ENCODE measurements around the gene E2F4.

The E2F4 gene

GRCh38 chr16:67192781-67193361, 916 bp downstream of the E2F4 start:
- DNase-seq = no peak

DNA sequence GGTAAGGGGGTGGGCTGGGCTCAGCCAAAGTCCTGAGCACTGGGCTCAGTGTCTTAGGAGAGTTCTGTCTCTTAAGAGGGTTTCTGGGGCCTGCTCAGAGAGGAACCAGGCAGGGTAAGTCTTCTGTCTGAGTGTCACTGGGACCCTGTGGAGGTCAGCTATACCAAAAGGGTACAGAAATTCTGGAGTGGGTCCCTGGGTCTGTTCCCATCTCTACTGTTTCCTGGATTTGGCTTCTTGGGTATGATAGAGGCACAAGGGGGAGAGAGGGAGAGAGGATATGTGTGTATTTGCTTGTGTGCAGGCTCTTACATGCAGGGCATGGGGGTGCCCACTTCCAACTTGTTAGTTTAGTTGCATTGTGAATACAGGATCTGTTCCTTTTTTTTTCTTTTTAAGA, 1.6 kb downstream of the E2F4 start:
- DNase-seq = no peak

GRCh38 chr16:67194260-67194659, 2.3 kb downstream of the E2F4 start:
- no peak for DNase-seq

- no peak for DNase-seq
These were observed 3.7 kb downstream of the E2F4 start for GRCh38 chr16:67195676-67196075.

DNA sequence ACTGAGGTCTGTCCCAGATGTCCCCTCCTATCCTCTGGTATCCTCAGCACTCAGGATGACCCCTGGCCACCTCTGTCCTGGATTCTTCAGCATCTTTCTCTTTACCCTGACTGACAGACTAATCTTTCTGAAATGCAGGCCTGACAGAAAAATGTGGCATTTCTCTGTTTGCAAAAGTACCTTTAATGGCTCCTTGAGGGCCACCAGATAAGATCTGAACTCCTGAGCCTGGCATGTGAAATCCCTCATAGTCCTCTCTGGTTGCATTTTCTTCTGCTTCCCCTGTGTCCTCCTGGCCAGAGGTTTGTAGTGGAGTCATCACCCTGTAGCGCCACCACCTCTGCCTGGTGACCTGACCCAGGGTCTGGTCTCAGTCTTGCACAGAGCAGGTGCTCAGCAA, 4.9 kb downstream of the E2F4 start:
- DNase-seq = no peak

GRCh38 chr16:67197704-67198103, 5.7 kb downstream of the E2F4 start:
- no peak for DNase-seq

DNA sequence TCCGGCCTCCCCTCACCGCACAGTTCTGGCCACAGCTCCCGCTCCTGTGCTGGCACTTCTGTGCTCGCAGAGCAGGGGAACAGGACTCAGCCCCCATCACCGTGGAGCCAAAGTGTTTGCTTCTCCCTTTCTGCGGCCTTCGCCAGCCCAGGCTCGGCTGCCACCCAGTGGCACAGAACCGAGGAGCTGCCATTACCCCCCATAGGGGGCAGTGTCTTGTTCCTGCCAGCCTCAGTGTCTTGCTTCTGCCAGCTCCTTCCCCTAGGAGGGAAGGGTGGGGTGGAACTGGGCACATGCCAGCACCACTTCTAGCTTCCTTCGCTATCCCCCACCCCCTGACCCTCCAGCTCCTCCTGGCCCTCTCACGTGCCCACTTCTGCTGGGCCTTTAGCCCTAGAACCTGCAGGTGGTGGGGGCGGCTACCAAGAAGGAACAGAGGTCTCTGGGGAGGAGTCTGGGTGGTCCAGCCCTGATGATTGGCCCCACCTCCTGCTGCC, 6.3 kb downstream of the E2F4 start:
- peak in 1 of 2 experiments; percentile 57 for DNase-seq

DNA sequence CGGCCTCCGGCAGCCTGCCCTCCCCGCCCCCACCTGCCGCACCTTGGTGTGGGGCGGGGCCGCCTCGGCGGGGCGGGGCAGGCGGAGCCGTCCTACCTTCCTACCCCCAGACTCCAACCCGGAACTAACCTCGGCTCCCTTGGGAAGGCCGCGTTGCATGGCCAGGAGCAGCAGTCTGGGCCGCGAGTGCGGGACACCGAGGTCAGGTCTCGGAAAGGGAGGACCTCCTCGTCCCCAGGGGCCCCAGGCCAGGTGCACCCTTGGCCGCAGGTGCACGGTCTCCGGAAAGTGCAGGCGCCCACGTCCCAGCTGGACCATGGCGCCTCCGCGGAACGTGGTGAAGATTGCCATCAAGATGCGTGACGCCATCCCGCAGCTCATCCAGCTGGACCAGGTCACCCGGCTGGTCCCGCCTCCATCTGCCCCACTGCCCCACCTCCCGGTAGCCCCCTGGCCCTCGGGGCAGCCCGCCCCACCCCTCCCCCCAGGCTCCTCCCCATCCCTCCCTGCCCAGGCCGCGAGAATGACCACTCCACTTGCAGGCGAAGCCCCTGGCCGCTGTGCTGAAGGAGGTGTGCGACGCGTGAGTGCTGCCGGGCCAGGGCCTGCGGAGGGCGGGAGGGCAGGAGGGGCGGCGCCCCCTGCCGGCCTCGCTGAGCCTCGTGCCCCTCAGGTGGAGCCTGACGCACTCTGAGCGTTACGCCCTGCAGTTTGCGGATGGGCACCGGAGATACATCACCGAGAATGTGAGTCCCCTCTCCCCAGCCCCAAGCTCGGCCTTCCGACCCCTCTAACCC, 7.3 kb downstream of the E2F4 start, which contains the start of gene ELMO3:
Gene ELMO3 (plus strand): TSS at position 121 of the 797 bp plus-strand sequence. CDS start 196 bp downstream, at position 317.
- DNase-seq = no peak

DNA sequence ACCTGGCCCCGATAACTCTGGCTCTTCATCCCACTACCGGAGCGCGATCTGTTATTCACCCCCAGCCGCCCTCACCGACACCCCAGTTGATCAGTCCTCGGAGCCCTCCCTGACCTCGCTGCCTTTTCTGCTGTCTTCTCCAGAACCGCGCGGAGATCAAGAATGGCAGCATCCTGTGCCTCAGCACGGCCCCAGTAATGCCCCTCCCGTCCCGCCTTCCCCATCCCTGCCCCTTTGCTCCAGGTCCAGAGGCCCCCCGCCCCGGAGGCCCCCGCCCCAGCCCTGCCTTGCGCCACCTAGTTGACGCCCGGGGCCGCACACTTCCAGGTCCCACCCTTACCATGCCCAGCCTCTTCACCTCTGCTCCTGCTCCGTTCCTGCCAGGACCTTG, 7.8 kb downstream of the E2F4 start:
- DNase-seq = no peak

- no peak for DNase-seq
These were observed 8.5 kb downstream of the E2F4 start for GRCh38 chr16:67200491-67200890.

DNA sequence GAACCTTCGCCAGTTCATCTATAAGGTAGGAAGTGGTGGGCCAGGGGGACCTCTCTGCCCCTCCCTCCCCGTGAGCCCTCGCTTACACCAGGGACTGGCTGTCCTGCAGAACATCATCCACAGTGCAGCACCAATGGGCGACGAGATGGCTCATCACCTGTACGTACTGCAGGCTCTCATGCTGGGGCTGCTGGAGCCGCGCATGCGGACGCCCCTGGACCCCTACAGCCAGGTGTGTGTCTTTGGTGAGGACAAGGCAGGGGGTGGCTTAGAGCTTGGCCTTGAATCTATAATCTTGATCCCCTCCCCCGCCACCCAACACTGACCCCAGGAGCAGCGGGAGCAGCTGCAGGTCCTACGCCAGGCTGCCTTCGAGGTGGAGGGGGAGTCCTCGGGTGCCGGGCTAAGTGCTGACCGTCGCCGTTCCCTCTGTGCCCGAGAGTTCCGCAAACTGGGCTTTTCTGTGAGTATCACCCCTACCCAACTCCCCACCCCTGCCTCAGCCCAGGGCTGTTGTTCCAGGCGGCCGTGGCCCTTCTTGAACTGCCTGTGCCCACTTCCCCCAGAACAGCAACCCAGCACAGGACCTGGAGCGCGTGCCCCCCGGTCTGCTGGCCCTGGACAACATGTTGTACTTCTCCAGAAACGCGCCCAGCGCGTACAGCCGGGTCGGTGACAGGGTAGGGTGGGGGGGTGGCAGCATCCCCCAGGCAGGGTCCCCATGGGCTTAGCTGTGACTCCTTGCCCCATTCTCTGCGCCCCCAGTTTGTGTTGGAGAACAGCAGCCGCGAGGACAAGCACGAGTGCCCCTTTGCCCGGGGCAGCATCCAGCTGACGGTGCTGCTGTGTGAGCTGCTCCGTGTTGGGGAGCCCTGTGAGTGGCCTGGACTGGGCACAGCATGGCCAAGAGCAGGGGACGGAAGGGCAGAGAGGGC, 9.7 kb downstream of the E2F4 start:
- no peak for DNase-seq

GRCh38 chr16:67202426-67202825, 10.5 kb downstream of the E2F4 start:
- DNase-seq = no peak

DNA sequence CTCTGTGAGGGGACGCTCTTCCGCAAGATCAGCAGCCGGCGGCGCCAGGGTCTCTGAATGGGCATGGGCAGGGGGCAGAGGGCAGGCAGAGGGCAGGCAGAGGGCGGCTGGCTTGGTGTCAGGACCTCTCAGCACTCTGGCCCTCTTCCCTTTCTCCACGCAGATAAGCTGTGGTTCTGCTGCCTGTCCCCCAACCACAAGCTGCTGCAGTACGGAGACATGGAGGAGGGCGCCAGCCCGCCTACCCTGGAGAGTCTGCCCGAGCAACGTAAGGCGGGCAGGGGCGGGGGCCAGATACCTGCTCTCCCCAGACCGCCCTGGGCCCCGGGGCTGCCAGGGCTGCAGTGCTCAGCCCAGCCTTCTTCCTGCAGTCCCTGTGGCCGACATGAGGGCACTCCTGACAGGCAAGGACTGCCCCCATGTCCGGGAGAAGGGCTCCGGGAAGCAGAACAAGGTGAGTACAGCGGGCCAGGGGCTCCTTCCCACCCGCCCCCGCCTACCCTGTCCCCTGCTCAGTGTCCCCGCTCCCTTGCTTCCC, 11.1 kb downstream of the E2F4 start:
- no peak for DNase-seq

DNA sequence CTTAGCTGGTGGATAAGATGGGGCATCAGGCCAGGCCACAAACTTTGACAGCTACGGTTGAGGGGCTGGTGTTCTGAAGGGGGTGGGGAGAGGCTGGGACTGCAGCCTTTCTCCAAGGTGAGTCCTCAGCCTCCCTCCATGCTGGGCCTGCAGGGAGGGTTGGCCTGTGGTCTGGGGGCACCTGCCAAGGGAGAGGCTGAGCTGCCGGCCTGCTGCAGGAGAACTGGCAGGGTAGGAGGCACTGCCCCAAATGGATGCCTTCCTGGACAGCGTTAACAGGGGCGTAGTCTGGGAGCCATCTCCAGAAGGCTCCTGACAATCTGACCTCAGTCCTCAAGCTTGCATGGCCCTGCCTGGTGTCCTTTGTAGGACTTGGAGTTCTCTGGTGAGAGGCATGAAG, 12.1 kb downstream of the E2F4 start:
- no peak for DNase-seq

GRCh38 chr16:67206129-67206837, 14.3 kb downstream of the E2F4 start:
- DNase-seq = no peak

DNA sequence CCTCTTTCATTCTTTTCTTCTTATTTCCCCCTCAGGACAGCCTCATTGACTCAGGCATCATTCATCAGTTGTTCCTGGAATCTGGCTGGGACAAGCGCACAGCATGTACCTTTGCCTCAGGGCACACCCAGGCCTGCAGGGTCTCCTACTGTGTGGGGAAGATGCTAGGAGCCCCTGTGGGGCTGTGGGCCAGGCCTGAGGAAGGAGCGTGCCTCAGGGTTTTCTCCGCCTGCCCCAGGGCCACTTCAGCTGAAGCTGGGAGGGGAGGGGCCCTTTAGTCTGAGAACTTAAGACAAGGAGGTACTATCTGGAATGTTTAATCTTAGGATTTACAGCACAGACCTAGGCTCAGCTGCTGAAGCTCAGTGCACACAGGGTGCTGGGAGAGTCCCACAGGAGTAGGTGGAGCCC, 14.9 kb downstream of the E2F4 start:
- no peak for DNase-seq

GRCh38 chr16:67207249-67208091, 15.5 kb downstream of the E2F4 start:
- DNase-seq = no peak

DNA sequence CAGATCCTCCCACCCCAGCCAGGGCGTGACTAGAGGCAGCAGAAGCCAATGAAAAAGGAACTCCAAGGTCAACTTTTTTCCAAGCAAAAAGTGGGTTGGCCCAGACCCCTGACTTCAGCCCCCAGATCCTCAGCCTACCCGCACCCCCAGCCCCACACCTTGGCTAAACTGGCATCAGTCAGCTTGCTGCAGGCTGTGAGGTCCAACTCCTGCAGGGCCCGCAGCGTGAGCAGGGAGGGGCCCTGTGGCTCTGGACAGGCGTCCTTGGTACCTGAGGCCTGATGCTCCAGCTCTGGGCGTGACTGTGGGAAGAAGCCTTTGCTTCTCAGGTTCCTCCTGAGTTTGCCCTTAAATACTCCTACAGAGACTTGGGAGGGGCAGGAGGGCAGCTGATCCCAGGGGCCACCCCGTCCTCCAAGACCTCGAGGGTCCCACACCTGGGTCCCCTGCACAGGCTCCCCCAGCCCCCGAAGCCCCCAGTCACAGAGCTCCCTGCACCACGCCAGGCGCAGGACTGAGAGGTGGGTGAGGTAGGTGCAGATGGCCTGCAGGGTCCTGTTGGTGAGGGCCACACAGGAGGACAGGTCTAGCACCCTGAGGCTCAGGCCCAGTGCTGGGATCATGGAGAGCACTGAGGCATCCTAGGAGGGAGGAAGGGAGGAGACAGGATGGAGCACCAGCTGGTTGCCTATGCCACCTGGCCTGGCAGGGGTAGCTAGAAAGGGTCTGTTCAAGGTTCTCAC, 16.4 kb downstream of the E2F4 start:
- no peak for DNase-seq

- DNase-seq = no peak
These were observed 17.6 kb downstream of the E2F4 start for GRCh38 chr16:67209565-67209964.

DNA sequence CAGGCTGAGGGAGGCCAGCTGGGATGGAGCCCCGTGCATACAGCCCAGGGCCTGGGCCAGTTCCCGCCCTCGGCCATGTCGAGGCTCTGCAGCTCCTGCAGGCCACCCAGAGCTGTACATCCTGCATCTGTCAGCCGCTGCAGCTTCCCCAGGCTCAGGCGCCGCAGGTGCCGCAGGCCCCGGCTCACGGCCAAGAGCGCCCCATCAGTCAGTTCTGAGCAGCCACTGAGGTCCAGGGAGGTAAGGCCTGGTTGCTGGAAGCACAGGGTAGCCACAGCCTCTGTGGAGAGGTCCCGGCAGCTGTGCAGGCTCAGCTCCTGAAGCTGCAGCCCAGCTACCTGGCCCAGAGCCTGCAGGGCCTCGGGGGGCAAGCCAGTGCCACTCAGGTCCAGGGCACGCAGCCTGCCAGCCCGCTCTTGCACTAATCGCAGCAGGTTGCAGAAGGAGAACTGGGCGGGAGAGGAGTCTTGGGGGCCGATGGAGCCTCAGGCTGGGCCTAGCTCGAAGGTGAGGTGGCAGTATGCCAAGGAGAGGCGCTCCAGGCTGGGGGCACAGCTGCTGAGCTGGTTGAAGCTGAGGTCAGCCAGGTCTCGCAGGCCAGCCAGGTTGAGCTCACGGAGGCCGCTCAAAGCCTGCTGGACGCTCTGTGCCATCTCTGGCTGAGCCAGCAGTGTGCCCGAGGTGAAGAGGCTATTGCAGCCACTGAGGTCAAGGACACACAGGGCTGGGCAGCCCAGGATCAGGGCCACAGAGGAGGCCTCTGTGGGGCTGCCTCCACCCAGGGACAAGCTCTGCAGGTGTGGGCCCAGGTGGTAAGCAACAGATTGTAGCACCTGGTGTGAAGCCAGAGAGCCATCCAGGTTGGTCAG, 18.3 kb downstream of the E2F4 start:
- DNase-seq = no peak

Measured in activated T-cell treated with anti-CD3 and anti-CD28 coated beads, Interleukin-2, amount 50 U/mL, for 48 hours (primary cell).